ENCODE results near the gene PRELP.

- TF ChIP-seq SETDB1 (IDR thresholded peaks at IDR 0.05; ENCODE audit: insufficient read length, low read length) (no peak), ZNF670 (tag by site-specific recombination; IDR thresholded peaks at IDR 0.05; ENCODE audit: low read depth) (no peak), ZNF580 (tag by site-specific recombination; IDR thresholded peaks at IDR 0.05) (no peak), ZNF549 (tag by site-specific recombination; IDR thresholded peaks at IDR 0.05) (no peak), RBAK (tag by site-specific recombination; IDR thresholded peaks at IDR 0.05) (no peak), CTCF (tag by site-specific recombination; IDR thresholded peaks at IDR 0.05) (no peak), TCF7L2 (IDR thresholded peaks at IDR 0.05; ENCODE audit: borderline replicate concordance, low read depth, low read length) (no peak), ZNF639 (tag by site-specific recombination; IDR thresholded peaks at IDR 0.05) (no peak), ZBTB1 (tag by site-specific recombination; IDR thresholded peaks at IDR 0.05) (no peak), ZNF274 (IDR thresholded peaks at IDR 0.05; ENCODE audit: low read length) (no peak), ZNF274 (tag by site-specific recombination; IDR thresholded peaks at IDR 0.05; ENCODE audit: borderline replicate concordance) (no peak)
Measured at GRCh38 chr1:203439131-203439730, 36.4 kb upstream of the PRELP start.
